ENCODE measurements around the gene GTPBP4. TPM values are rescaled to one million over a fixed set of nuclear protein-coding genes. Genes with fewer than 3 reads are reported as not detected.

GTPBP4 gene
- total and polyA plus RNA-seq, 9 donors = 29.0 to 55.1 (median 47.3) TPM

- H3K27me3 ChIP-seq (ENCODE audit: control insufficient read depth, insufficient read depth, low read length) = no peaks in the 10 kb centered on the region
- peaks cover 23% of the 10 kb centered on the region for H3K36me3 ChIP-seq (ENCODE audit: control insufficient read depth, insufficient read depth, low read length)
- peak within 1 kb of the TSS; percentile 90 for H3K4me3 ChIP-seq (ENCODE audit: low read length)
- H3K4me1 ChIP-seq (ENCODE audit: control insufficient read depth, insufficient read depth, low read length) = peaks cover 11% of the 10 kb centered on the region
- WGBS (ENCODE audit: insufficient coverage) = under 1% methylated on average over 80 of the region's 83 CpGs
- peak within 1 kb of the TSS; percentile 100 for H3K27ac ChIP-seq (ENCODE audit: low read length)
- peak; percentile 99 for DNase-seq
- H3K9me3 ChIP-seq (replicated peaks; ENCODE audit: control insufficient read depth, low read depth, low read length) = no peaks in the 10 kb centered on the region
These were observed 60.6 kb downstream of the GTPBP4 start, which contains the start of gene IDI1 for GRCh38 chr10:1048732-1049424. Gene IDI1, minus strand, starts transcription at chr10:1049119. Its CDS starts 116 bp downstream, at chr10:1049003.

- no peaks in the 10 kb centered on the region for H3K27me3 ChIP-seq (ENCODE audit: control insufficient read depth, insufficient read depth, low read length)
- WGBS (ENCODE audit: insufficient coverage) = 0% methylated on average over 22 of the region's 34 CpGs
- peaks cover 6% of the 10 kb centered on the region for H3K4me1 ChIP-seq (ENCODE audit: control insufficient read depth, insufficient read depth, low read length)
- DNase-seq = no peak
- H3K9me3 ChIP-seq (replicated peaks; ENCODE audit: control insufficient read depth, low read depth, low read length) = no peaks in the 10 kb centered on the region
- peak overlapping the region; percentile 90 for H3K4me3 ChIP-seq (ENCODE audit: low read length)
- peak overlapping the region; percentile 100 for H3K27ac ChIP-seq (ENCODE audit: low read length)
- peaks cover 23% of the 10 kb centered on the region for H3K36me3 ChIP-seq (ENCODE audit: control insufficient read depth, insufficient read depth, low read length)
These were observed 61.3 kb downstream of the GTPBP4 start for GRCh38 chr10:1049425-1049958.

- 30% methylated on average over 2 of the region's 5 CpGs for WGBS (ENCODE audit: insufficient coverage)
- peaks cover 9% of the 10 kb centered on the region for H3K4me1 ChIP-seq (ENCODE audit: control insufficient read depth, insufficient read depth, low read length)
- DNase-seq = no peak
- no peaks in the 10 kb centered on the region for H3K9me3 ChIP-seq (replicated peaks; ENCODE audit: control insufficient read depth, low read depth, low read length)
- peak overlapping the region; percentile 100 for H3K27ac ChIP-seq (ENCODE audit: low read length)
- H3K27me3 ChIP-seq (ENCODE audit: control insufficient read depth, insufficient read depth, low read length) = no peaks in the 10 kb centered on the region
- peak overlapping the region; percentile 90 for H3K4me3 ChIP-seq (ENCODE audit: low read length)
- H3K36me3 ChIP-seq (ENCODE audit: control insufficient read depth, insufficient read depth, low read length) = peaks cover 23% of the 10 kb centered on the region
These were observed 61.9 kb downstream of the GTPBP4 start for GRCh38 chr10:1050145-1050544.

GRCh38 chr10:1050554-1050953 is 62.3 kb downstream of the GTPBP4 start:
- Histone ChIP-seq H3K27me3 (ENCODE audit: control insufficient read depth, insufficient read depth, low read length) (no peaks in the 10 kb centered on the region), H3K9me3 (replicated peaks; ENCODE audit: control insufficient read depth, low read depth, low read length) (no peaks in the 10 kb centered on the region), H3K36me3 (ENCODE audit: control insufficient read depth, insufficient read depth, low read length) (peaks cover 23% of the 10 kb centered on the region), H3K4me3 (ENCODE audit: low read length) (no peak overlapping the region), H3K4me1 (ENCODE audit: control insufficient read depth, insufficient read depth, low read length) (peaks cover 9% of the 10 kb centered on the region), H3K27ac (ENCODE audit: low read length) (no peak overlapping the region)
- DNase-seq = no peak
- 86% methylated on average over 1 of the region's 4 CpGs for WGBS (ENCODE audit: insufficient coverage)

- Histone ChIP-seq H3K27me3 (ENCODE audit: control insufficient read depth, insufficient read depth, low read length) (no peaks in the 10 kb centered on the region), H3K36me3 (ENCODE audit: control insufficient read depth, insufficient read depth, low read length) (peaks cover 25% of the 10 kb centered on the region), H3K4me1 (ENCODE audit: control insufficient read depth, insufficient read depth, low read length) (peaks cover 19% of the 10 kb centered on the region), H3K27ac (ENCODE audit: low read length) (no peak overlapping the region), H3K9me3 (replicated peaks; ENCODE audit: control insufficient read depth, low read depth, low read length) (no peaks in the 10 kb centered on the region), H3K4me3 (ENCODE audit: low read length) (no peak overlapping the region)
- 90% methylated on average over 2 of the region's 6 CpGs for WGBS (ENCODE audit: insufficient coverage)
- no peak for DNase-seq
These were observed 66.5 kb downstream of the GTPBP4 start for GRCh38 chr10:1054684-1055083.

GRCh38 chr10:1056326-1057105 is 68.3 kb downstream of the GTPBP4 start, which contains the start of gene WDR37:
Gene WDR37, plus strand, starts transcription at chr10:1056385. Its CDS starts 15,771 bp downstream, at chr10:1072156.
- Histone ChIP-seq H3K9me3 (replicated peaks; ENCODE audit: control insufficient read depth, low read depth, low read length) (no peaks in the 10 kb centered on the region), H3K4me1 (ENCODE audit: control insufficient read depth, insufficient read depth, low read length) (peaks cover 15% of the 10 kb centered on the region), H3K27ac (ENCODE audit: low read length) (peak within 1 kb of the TSS; percentile 96), H3K36me3 (ENCODE audit: control insufficient read depth, insufficient read depth, low read length) (peaks cover 22% of the 10 kb centered on the region), H3K4me3 (ENCODE audit: low read length) (peak within 1 kb of the TSS; percentile 98), H3K27me3 (ENCODE audit: control insufficient read depth, insufficient read depth, low read length) (no peaks in the 10 kb centered on the region)
- WGBS (ENCODE audit: insufficient coverage) = under 1% methylated on average over 86 of the region's 87 CpGs
- peak; percentile 92 for DNase-seq

GRCh38 chr10:1057106-1057657 is 68.9 kb downstream of the GTPBP4 start:
- H3K36me3 ChIP-seq (ENCODE audit: control insufficient read depth, insufficient read depth, low read length) = peaks cover 17% of the 10 kb centered on the region
- peak overlapping the region; percentile 98 for H3K4me3 ChIP-seq (ENCODE audit: low read length)
- WGBS (ENCODE audit: insufficient coverage) = 0% methylated on average over 20 of the region's 26 CpGs
- peaks cover 15% of the 10 kb centered on the region for H3K4me1 ChIP-seq (ENCODE audit: control insufficient read depth, insufficient read depth, low read length)
- H3K9me3 ChIP-seq (replicated peaks; ENCODE audit: control insufficient read depth, low read depth, low read length) = no peaks in the 10 kb centered on the region
- peak; percentile 51 for DNase-seq
- peak overlapping the region; percentile 96 for H3K27ac ChIP-seq (ENCODE audit: low read length)
- no peaks in the 10 kb centered on the region for H3K27me3 ChIP-seq (ENCODE audit: control insufficient read depth, insufficient read depth, low read length)

- peaks cover 9% of the 10 kb centered on the region for H3K36me3 ChIP-seq (ENCODE audit: control insufficient read depth, insufficient read depth, low read length)
- H3K27me3 ChIP-seq (ENCODE audit: control insufficient read depth, insufficient read depth, low read length) = no peaks in the 10 kb centered on the region
- no peak overlapping the region for H3K27ac ChIP-seq (ENCODE audit: low read length)
- peaks cover 15% of the 10 kb centered on the region for H3K4me1 ChIP-seq (ENCODE audit: control insufficient read depth, insufficient read depth, low read length)
- no peak overlapping the region for H3K4me3 ChIP-seq (ENCODE audit: low read length)
- no peaks in the 10 kb centered on the region for H3K9me3 ChIP-seq (replicated peaks; ENCODE audit: control insufficient read depth, low read depth, low read length)
- no peak for DNase-seq
- WGBS (ENCODE audit: insufficient coverage) = 69% methylated on average over 2 of the region's 7 CpGs
These were observed 69.8 kb downstream of the GTPBP4 start for GRCh38 chr10:1058017-1058416.

- no peak overlapping the region for H3K4me3 ChIP-seq (ENCODE audit: low read length)
- whole genome bisulfite sequencing (ENCODE audit: insufficient coverage) = 87% methylated on average over 5 of the region's 8 CpGs
- no peaks in the 10 kb centered on the region for H3K9me3 ChIP-seq (replicated peaks; ENCODE audit: control insufficient read depth, low read depth, low read length)
- H3K27me3 ChIP-seq (ENCODE audit: control insufficient read depth, insufficient read depth, low read length) = no peaks in the 10 kb centered on the region
- no peak overlapping the region for H3K27ac ChIP-seq (ENCODE audit: low read length)
- no peak for DNase-seq
- peaks cover 6% of the 10 kb centered on the region for H3K36me3 ChIP-seq (ENCODE audit: control insufficient read depth, insufficient read depth, low read length)
- peaks cover 13% of the 10 kb centered on the region for H3K4me1 ChIP-seq (ENCODE audit: control insufficient read depth, insufficient read depth, low read length)
These were observed 71.7 kb downstream of the GTPBP4 start for GRCh38 chr10:1059902-1060301.

Measured in muscle of leg (tissue), 11 donors.